ENCODE data around the gene B3GNT9. TPM values are rescaled to one million over a fixed set of nuclear protein-coding genes. Genes with fewer than 3 reads are reported as not detected.
"Not testable (repeated sequence)": the region's sequence is repeated elsewhere in the genome, so short reads cannot be mapped to it uniquely, and the experiment has no call there.

The B3GNT9 gene
- total RNA-seq, 1 experiment from 2014 or later = 0.92 TPM

GRCh38 chr16:67145746-67146145, 5.1 kb downstream of the B3GNT9 start:
- in situ Hi-C loops (cut with HindIII; ENCODE audit: low pct_unique_long_range_greater_than_20kb, low sequenced_read_pairs) = no loop called here
- DNase-seq (ENCODE audit: low read depth, low spot score) = no peak

- in situ Hi-C loops (cut with HindIII; ENCODE audit: low pct_unique_long_range_greater_than_20kb, low sequenced_read_pairs) = no loop called here
These were observed 5.9 kb downstream of the B3GNT9 start for GRCh38 chr16:67144943-67145342.

GRCh38 chr16:67142342-67142741, 8.5 kb downstream of the B3GNT9 start:
- in situ Hi-C loops (cut with HindIII; ENCODE audit: low pct_unique_long_range_greater_than_20kb, low sequenced_read_pairs) = no loop called here
- DNase-seq (ENCODE audit: low read depth, low spot score) = no peak

More at GRCh38 chr16:67144943-67145342, 5.9 kb downstream of the B3GNT9 start:
- DNase-seq (ENCODE audit: low read depth, low spot score) = no peak

- no peak for DNase-seq (ENCODE audit: low read depth, low spot score)
- in situ Hi-C loops (cut with HindIII; ENCODE audit: low pct_unique_long_range_greater_than_20kb, low sequenced_read_pairs) = no loop called here
These were observed 9.4 kb downstream of the B3GNT9 start for GRCh38 chr16:67141391-67141790.

- in situ Hi-C loops (cut with HindIII; ENCODE audit: low pct_unique_long_range_greater_than_20kb, low sequenced_read_pairs) = no loop called here
- DNase-seq (ENCODE audit: low read depth, low spot score) = no peak
These were observed 13.2 kb downstream of the B3GNT9 start for GRCh38 chr16:67137605-67138004.

- DNase-seq (ENCODE audit: low read depth, low spot score) = no peak
- in situ Hi-C loops (cut with HindIII; ENCODE audit: low pct_unique_long_range_greater_than_20kb, low sequenced_read_pairs) = no loop called here
These were observed 21.4 kb downstream of the B3GNT9 start for GRCh38 chr16:67129422-67129821.

GRCh38 chr16:67128887-67129286, 21.9 kb downstream of the B3GNT9 start:
- in situ Hi-C loops (cut with HindIII; ENCODE audit: low pct_unique_long_range_greater_than_20kb, low sequenced_read_pairs) = no loop called here
- no peak for DNase-seq (ENCODE audit: low read depth, low spot score)

- in situ Hi-C loops (cut with HindIII; ENCODE audit: low pct_unique_long_range_greater_than_20kb, low sequenced_read_pairs) = no loop called here
- no peak for DNase-seq (ENCODE audit: low read depth, low spot score)
These were observed 22.4 kb downstream of the B3GNT9 start for GRCh38 chr16:67128417-67128816.

GRCh38 chr16:67122799-67123198, 28.0 kb downstream of the B3GNT9 start:
- DNase-seq (ENCODE audit: low read depth, low spot score); in situ Hi-C loops (cut with HindIII; ENCODE audit: low pct_unique_long_range_greater_than_20kb, low sequenced_read_pairs): not testable (repeated sequence)

DNA sequence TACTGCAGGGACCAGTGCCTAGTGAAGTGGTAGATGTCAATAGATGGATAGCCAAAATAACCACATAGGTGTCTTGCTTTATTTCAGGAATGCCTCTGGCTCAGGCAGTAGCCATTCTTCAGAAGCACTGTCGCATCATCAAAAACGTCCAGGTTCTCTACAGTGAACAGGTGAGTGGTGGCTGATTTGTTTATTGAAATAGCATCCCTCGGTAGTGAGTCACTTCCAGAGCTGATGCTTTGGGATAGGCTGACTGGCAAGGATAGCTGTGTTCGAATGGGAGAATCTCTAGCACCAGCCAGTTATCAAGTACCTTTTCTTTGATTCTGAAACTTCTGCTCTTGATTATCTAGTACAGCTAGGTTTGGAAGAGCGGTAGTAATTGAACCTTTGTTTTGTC, 30.8 kb downstream of the B3GNT9 start:
- in situ Hi-C loops (cut with HindIII; ENCODE audit: low pct_unique_long_range_greater_than_20kb, low sequenced_read_pairs) = no loop called here
- no peak for DNase-seq (ENCODE audit: low read depth, low spot score)

- in situ Hi-C loops (cut with HindIII; ENCODE audit: low pct_unique_long_range_greater_than_20kb, low sequenced_read_pairs) = no loop called here
- no peak for DNase-seq (ENCODE audit: low read depth, low spot score)
These were observed 33.1 kb downstream of the B3GNT9 start for GRCh38 chr16:67117716-67118115.

GRCh38 chr16:67116388-67117311, 34.1 kb downstream of the B3GNT9 start:
- DNase-seq (ENCODE audit: low read depth, low spot score) = peak; percentile 33

DNA sequence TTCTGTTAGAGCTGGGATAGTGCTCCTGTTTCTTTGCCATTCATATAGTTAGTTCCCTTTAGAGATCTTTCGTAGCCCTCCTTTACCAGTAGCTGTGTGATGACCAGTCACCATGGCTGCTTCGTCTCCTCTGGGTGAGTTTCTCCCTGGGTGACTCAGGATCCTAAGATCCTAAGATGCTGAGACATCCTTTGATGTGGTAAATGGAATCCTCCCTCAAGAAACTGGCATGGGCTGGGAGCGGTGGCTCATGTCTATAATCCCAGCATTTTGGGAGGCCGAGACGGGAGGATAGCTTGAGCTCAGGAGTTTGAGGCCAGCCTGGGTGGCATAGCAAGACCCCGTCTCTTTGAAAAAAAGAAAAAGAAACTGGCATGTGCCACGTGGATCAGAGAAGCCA, 35.2 kb downstream of the B3GNT9 start:
- DNase-seq (ENCODE audit: low read depth, low spot score) = peak; percentile 36
- in situ Hi-C loops (cut with HindIII; ENCODE audit: low pct_unique_long_range_greater_than_20kb, low sequenced_read_pairs) = no loop called here

More at GRCh38 chr16:67116388-67117311, 34.1 kb downstream of the B3GNT9 start:
- in situ Hi-C loops (cut with HindIII; ENCODE audit: low pct_unique_long_range_greater_than_20kb, low sequenced_read_pairs) = no loop called here

GRCh38 chr16:67114793-67115192, 36.0 kb downstream of the B3GNT9 start:
- in situ Hi-C loops (cut with HindIII; ENCODE audit: low pct_unique_long_range_greater_than_20kb, low sequenced_read_pairs) = no loop called here
- no peak for DNase-seq (ENCODE audit: low read depth, low spot score)

DNA sequence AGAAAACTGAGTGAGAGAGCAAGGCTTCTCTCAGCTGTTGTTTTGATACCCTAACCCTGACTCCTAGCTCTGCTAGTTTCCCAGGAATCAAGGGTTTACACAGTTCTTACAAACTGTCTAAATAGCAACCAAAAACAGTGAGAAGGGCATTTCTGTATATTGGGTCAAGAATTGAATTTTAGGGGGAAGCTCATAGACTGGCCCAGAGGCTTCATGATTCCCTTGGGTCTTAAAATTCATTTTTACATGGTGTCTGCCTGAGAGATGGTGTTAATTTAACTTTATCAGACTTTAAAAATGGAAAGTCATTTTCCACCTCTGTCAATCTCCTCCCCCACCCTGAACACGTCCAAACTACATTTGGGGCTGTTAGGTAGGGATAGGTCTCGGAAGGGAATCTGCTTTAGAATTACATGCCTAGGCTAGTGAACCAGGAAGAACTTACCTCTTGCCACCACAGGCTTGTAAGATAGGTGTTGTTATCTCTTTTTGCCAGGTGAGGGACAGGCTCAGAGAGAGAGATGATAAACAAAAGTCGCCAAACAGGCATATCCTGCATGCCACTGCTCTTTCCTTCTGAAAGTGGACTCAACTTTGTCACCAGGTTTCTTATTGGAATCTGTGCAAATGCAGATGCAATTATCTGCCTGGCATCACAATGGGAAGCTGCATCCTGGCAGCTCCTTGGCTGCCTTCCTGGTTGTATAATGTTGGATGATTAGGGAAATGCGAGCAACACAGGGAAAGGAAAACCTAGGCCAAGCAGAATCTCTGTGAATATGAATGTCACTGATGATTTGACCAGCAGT, 38.0 kb downstream of the B3GNT9 start:
- in situ Hi-C loops (cut with HindIII; ENCODE audit: low pct_unique_long_range_greater_than_20kb, low sequenced_read_pairs) = no loop called here
- no peak for DNase-seq (ENCODE audit: low read depth, low spot score)

GRCh38 chr16:67111951-67112444, 38.8 kb downstream of the B3GNT9 start:
- in situ Hi-C loops (cut with HindIII; ENCODE audit: low pct_unique_long_range_greater_than_20kb, low sequenced_read_pairs) = no loop called here

DNA sequence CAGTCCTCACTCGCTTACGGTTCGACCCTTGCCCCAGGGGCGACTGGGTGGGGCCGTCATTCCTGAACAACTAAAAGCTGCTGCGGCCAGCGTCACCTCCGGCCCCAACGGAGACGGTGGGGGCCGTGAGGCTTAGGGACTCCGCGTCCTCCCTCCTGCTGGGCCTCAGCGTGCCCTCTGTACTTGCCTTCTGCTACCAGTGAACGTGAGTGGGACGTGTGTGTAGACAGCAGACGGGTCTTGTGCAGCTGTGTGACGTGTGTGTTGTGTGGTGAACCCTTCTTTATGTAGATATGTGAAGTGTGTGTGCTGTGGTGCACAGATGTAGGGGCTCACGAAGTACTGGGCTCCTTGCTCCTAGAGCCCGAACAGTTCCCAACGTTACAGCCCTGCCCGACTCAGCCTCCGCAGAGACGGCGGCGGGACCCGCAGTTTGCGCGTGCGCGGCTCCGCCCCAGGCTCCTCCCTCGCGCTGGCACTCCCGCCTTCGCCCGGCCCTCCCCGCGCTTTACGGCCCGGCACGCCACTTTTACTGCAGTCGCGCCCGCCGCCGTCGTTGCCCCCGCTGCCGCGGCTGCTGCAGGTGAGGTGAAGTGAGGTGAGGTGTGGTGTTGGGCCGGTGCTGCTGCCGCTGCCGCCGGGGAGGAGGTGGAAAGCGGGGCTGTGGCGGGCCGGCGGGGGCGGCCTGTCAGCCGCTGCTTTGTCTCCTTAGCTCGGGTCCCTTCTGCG, 41.2 kb downstream of the B3GNT9 start, which contains the start of gene PHAF1:
Gene PHAF1, plus strand, starts transcription at position 535 of the 729 bp plus-strand sequence. CDS start 235 bp downstream, outside the sequence.
- in situ Hi-C loops (cut with HindIII; ENCODE audit: low pct_unique_long_range_greater_than_20kb, low sequenced_read_pairs) = no loop called here

More at GRCh38 chr16:67111951-67112444, 38.8 kb downstream of the B3GNT9 start:
- DNase-seq (ENCODE audit: low read depth, low spot score) = no peak

More for the DNA sequence above, 41.2 kb downstream of the B3GNT9 start, which contains the start of gene PHAF1:
- peak; percentile 81 for DNase-seq (ENCODE audit: low read depth, low spot score)
